ENCODE data around the gene ARHGAP31. TPM values are rescaled to one million over a fixed set of nuclear protein-coding genes. Genes with fewer than 3 reads are reported as not detected.

ARHGAP31 gene
- total RNA-seq, 1 donor from 2014 or later = 48.1 TPM

GRCh38 chr3:119310071-119310470, 15.9 kb downstream of the ARHGAP31 start:
- Histone ChIP-seq H3K27me3 (ENCODE audit: insufficient read depth, low read length) (no peaks in the 10 kb centered on the region), H3K9me3 (ENCODE audit: insufficient read depth, low read depth, low read length) (no peaks in the 10 kb centered on the region), H3K36me3 (ENCODE audit: insufficient read depth, low read length) (peaks cover 9% of the 10 kb centered on the region), H3K9ac (ENCODE audit: low read length) (peak overlapping the region; percentile 75), H2AFZ (ENCODE audit: low read depth, low read length) (no peak overlapping the region), H3K79me2 (ENCODE audit: insufficient read depth, low read length) (peaks cover 70% of the 10 kb centered on the region), H4K20me1 (ENCODE audit: insufficient read depth, low read length) (no peaks in the 10 kb centered on the region), H3K4me3 (ENCODE audit: insufficient read depth, low read depth, low read length) (peak overlapping the region; percentile 12), H3K4me1 (ENCODE audit: insufficient read depth, low read length) (peaks cover 53% of the 10 kb centered on the region), H3K4me2 (ENCODE audit: low read length) (peak overlapping the region; percentile 71), H3K27ac (ENCODE audit: low read depth, low read length) (peak overlapping the region; percentile 96)
- FAIRE-seq = peak; percentile 82
- peak overlapping the region; percentile 98 for H3K27ac Mint-ChIP-seq (ENCODE audit: unreplicated experiment)
- peaks cover 68% of the 10 kb centered on the region for H3K4me1 Mint-ChIP-seq (ENCODE audit: low read depth, unreplicated experiment)
- H3K9me3 Mint-ChIP-seq (ENCODE audit: unreplicated experiment) = no peaks in the 10 kb centered on the region
- H3K27me3 Mint-ChIP-seq (ENCODE audit: low read depth, unreplicated experiment) = no peaks in the 10 kb centered on the region
- peaks cover 23% of the 10 kb centered on the region for H3K36me3 Mint-ChIP-seq (ENCODE audit: low read depth, unreplicated experiment)
- no peak for TF ChIP-seq CTCF (IDR thresholded peaks at IDR 0.05; ENCODE audit: insufficient read depth, low read depth, low read length)
- no peak for TF ChIP-seq EZH2 (IDR thresholded peaks at IDR 0.05; ENCODE audit: insufficient read depth, low read length)
- H3K4me3 Mint-ChIP-seq (ENCODE audit: unreplicated experiment) = peak overlapping the region; percentile 51
- peak; percentile 99 for DNase-seq (ENCODE audit: low read depth)

GRCh38 chr3:119311081-119311925, 17.1 kb downstream of the ARHGAP31 start:
- Histone ChIP-seq H3K79me2 (ENCODE audit: insufficient read depth, low read length) (peaks cover 71% of the 10 kb centered on the region), H3K27me3 (ENCODE audit: insufficient read depth, low read length) (no peaks in the 10 kb centered on the region), H3K4me3 (ENCODE audit: insufficient read depth, low read depth, low read length) (peak overlapping the region; percentile 42), H3K36me3 (ENCODE audit: insufficient read depth, low read length) (peaks cover 11% of the 10 kb centered on the region), H2AFZ (ENCODE audit: low read depth, low read length) (no peak overlapping the region), H3K9ac (ENCODE audit: low read length) (peak overlapping the region; percentile 75), H3K9me3 (ENCODE audit: insufficient read depth, low read depth, low read length) (no peaks in the 10 kb centered on the region), H3K27ac (ENCODE audit: low read depth, low read length) (peak overlapping the region; percentile 96), H4K20me1 (ENCODE audit: insufficient read depth, low read length) (no peaks in the 10 kb centered on the region), H3K4me2 (ENCODE audit: low read length) (peak overlapping the region; percentile 71), H3K4me1 (ENCODE audit: insufficient read depth, low read length) (peaks cover 49% of the 10 kb centered on the region)
- peaks cover 71% of the 10 kb centered on the region for H3K4me1 Mint-ChIP-seq (ENCODE audit: low read depth, unreplicated experiment)
- peaks cover 20% of the 10 kb centered on the region for H3K36me3 Mint-ChIP-seq (ENCODE audit: low read depth, unreplicated experiment)
- H3K4me3 Mint-ChIP-seq (ENCODE audit: unreplicated experiment) = peak overlapping the region; percentile 65
- peak; percentile 92 for DNase-seq (ENCODE audit: low read depth)
- H3K27ac Mint-ChIP-seq (ENCODE audit: unreplicated experiment) = peak overlapping the region; percentile 98
- peak; percentile 81 for FAIRE-seq
- H3K27me3 Mint-ChIP-seq (ENCODE audit: low read depth, unreplicated experiment) = no peaks in the 10 kb centered on the region
- TF ChIP-seq CTCF (IDR thresholded peaks at IDR 0.05; ENCODE audit: insufficient read depth, low read depth, low read length) = no peak
- TF ChIP-seq EZH2 (IDR thresholded peaks at IDR 0.05; ENCODE audit: insufficient read depth, low read length) = no peak
- H3K9me3 Mint-ChIP-seq (ENCODE audit: unreplicated experiment) = no peaks in the 10 kb centered on the region

- no peak overlapping the region for H3K4me3 ChIP-seq (ENCODE audit: insufficient read depth, low read depth, low read length)
- H3K27ac ChIP-seq (ENCODE audit: low read depth, low read length) = no peak overlapping the region
- H3K4me2 ChIP-seq (ENCODE audit: low read length) = no peak overlapping the region
- Mint-ChIP-seq H3K4me1 (ENCODE audit: low read depth, unreplicated experiment) (peaks cover 70% of the 10 kb centered on the region), H3K27me3 (ENCODE audit: low read depth, unreplicated experiment) (no peaks in the 10 kb centered on the region), H3K4me3 (ENCODE audit: unreplicated experiment) (no peak overlapping the region), H3K27ac (ENCODE audit: unreplicated experiment) (no peak overlapping the region), H3K36me3 (ENCODE audit: low read depth, unreplicated experiment) (peaks cover 16% of the 10 kb centered on the region), H3K9me3 (ENCODE audit: unreplicated experiment) (no peaks in the 10 kb centered on the region)
- H3K27me3 ChIP-seq (ENCODE audit: insufficient read depth, low read length) = no peaks in the 10 kb centered on the region
- H3K9me3 ChIP-seq (ENCODE audit: insufficient read depth, low read depth, low read length) = no peaks in the 10 kb centered on the region
- H3K79me2 ChIP-seq (ENCODE audit: insufficient read depth, low read length) = peaks cover 70% of the 10 kb centered on the region
- peaks cover 44% of the 10 kb centered on the region for H3K4me1 ChIP-seq (ENCODE audit: insufficient read depth, low read length)
- TF ChIP-seq EZH2 (IDR thresholded peaks at IDR 0.05; ENCODE audit: insufficient read depth, low read length) (no peak), CTCF (IDR thresholded peaks at IDR 0.05; ENCODE audit: insufficient read depth, low read depth, low read length) (no peak)
- FAIRE-seq = no peak
- no peak for DNase-seq (ENCODE audit: low read depth)
- no peaks in the 10 kb centered on the region for H4K20me1 ChIP-seq (ENCODE audit: insufficient read depth, low read length)
- H3K9ac ChIP-seq (ENCODE audit: low read length) = no peak overlapping the region
- no peak overlapping the region for H2AFZ ChIP-seq (ENCODE audit: low read depth, low read length)
- peaks cover 11% of the 10 kb centered on the region for H3K36me3 ChIP-seq (ENCODE audit: insufficient read depth, low read length)
Observed at GRCh38 chr3:119313461-119313860, 19.3 kb downstream of the ARHGAP31 start.
